HG02798 (cell line): ENCODE data around the gene SUGP1.
A peak's percentile ranks its signal among the peaks of the same experiment; 100 is the strongest.
"Not testable (repeated sequence)": the region's sequence is repeated elsewhere in the genome, so short reads cannot be mapped to it uniquely, and the experiment has no call there.

Experiments used
- ATAC-seq: cut with Tn5 transposase; IDR thresholded peaks from one replicate; pipeline ENCODE4 v1.9.1; 2021; ENCODE audit warnings: mild to moderate bottlenecking; ENCODE audit not compliant: unreplicated experiment, poor library complexity

Gene SUGP1

GRCh38 chr19:19269952-19270694, 50.2 kb downstream of the SUGP1 start:
- ATAC-seq = no peak

DNA sequence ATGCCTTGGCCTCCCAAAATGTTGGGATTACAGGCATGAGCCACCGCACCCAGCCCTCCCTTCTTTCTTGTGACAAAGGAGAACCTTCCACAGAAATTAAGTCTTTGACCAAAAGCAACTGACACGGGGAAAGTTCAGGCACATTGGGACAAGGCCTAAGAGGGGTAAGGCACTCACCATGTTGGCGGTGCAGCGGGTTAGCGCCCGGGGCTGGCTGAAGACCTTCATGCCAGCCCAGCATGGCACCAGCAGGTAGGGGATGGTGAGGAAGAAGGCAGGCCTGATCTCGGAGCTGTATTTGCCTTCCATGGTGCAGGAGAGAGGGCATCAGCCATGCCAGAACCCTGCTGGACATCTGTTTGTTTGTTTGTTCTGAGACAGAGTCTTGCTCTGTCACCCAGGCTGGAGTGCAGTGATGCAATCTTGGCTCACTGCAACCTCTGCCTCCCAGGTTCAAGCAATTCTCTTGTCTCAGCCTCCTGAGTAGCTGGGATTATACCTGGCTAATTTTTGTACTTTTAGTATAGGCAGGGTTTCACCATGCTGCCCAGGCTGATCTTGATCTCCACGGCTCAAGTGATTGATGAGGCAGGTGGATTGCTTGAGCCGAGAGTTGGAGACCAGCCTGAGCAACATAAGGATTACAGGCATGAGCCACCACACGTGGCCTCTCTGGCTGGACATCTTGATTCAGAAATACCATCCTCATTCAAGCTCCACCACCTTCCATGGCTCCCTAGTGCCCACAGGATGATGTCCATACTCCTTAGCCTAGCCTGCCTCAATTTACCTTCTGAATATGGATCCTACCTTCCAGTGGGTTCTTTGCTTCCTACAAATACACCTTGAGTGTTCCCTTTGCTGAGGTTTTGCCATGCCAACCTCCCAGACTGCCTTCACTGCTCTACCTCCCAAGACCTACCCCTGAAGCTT, 51.6 kb downstream of the SUGP1 start:
- ATAC-seq = no peak

GRCh38 chr19:19267305-19267704, 53.0 kb downstream of the SUGP1 start:
- no peak for ATAC-seq

DNA sequence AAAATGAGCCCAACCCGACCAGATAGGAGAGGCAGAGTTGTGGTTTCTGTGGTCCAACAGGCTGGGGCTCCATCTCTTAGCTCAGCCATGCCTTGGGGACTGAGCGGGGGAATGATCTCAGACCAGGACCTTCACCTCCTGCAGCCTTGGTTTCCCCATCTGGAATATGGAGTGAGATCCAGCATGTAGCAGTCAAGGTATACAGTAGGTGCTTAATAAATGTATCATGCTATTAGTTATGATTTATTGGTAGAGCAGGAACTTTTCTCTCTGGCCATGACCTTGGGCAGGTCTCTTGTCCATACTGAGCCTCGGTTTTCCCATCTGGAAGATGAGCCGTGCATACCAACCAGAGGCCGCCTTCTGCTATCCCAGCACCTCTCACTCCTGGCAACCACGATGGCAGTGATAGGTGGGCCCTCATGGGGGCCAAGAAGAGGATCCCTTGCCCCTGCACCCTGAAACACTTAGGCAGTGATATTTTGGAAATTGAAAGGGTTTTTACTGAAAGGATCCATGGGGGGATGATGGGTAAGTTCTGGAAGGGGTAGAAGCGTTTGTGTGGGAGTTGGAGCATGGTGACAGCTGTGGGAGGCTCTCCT, 56.3 kb downstream of the SUGP1 start:
- ATAC-seq = no peak

GRCh38 chr19:19262190-19263057, 57.9 kb downstream of the SUGP1 start:
- ATAC-seq = no peak

DNA sequence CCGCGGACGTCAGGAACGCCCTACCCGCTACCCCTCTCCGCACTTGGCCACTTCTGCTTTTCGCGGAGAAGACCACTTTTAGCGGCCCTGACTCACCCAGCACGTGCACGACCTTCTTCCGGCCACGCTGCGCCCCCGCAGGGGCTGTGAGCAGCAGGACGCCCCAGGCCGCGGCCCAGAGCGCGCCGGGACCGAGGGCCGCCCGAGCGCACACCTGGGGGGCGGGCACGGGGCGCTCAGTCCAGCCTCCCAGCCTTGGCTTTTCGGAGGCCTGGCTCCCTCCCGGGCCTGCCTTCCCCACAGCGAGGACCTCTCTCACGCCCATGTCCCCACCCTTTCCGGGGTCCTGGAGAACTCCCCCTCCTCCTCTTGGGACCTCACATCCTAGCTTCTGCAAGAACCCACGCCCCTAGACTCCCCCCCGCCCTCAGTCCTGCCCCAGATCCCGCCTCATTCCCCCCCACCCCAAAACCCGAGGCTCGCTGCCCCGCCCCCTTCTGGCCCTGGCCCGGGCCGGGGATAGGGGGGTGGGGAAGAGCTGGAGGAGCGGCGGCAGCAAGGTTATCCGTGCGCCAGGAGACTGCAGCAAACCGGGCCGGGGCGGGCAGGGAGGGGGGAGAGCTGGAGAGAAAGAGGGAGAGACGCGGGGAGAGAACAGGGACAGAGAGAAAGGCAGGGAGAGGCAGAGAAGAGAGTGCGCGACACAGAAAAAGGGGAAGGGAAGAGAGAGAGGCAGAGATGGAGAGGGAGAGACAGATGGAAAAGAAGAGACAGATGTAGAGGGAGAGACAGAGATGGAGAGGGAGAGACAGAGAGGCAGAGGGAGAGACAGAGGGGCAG, 58.7 kb downstream of the SUGP1 start:
- no peak for ATAC-seq

DNA sequence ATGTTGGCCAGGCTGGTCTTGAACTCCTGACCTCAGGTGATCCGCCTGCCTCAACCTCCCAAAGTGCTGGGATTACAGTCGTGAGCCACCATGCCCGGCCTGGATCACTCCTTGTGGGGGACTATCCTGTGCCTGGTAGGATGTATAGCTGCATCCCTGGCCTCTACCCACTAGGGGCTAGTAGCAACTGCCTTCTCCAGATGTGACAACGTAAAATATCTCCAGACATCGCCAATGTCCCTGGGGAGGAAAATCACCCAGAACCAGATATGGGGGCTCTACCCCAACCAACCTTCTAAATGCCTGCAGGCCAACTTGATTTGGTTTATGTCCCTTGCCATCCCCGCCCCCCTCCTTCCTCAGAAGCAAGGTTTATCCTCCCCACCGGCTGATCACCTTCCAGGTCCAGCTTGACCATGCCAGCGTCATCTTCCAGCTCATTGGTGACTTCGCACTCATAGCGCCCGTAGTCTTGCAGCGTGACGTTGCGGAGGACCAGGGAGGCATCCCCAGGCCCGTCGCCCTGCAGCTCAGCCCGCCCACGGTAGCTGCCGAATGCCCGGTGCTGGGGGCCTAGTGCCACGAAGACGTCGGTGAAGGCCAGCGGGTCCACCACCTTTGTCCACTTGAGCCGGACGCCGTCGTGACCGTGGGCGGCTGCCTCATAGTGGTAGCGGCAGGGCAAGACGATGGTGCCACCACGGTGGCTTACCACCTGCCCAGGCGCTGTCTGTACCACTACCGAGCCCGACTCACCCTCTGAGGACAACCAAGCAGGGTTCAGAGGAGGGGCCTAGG, 59.7 kb downstream of the SUGP1 start:
- no peak for ATAC-seq

DNA sequence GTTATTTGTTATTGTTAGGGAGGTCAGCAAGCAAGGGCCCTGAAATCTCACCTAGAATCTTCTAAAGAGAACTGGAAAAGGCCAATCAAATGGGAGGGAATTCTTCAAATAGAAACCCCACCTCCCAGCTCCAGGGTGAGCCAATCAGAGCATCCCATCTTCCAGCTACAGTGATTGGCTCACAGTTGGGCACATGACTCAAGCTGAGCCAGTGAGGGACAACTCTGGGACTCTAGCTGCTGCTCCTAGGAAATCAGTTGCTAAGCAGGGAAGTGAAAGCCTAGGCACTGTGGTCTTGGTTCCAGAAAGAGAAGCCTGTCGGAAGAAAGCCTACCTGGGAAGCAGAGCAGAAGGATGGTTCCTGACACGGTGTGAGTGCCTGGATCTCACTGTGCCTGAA, 60.6 kb downstream of the SUGP1 start:
- ATAC-seq = peak; percentile 35

- no peak for ATAC-seq
Measured at GRCh38 chr19:19258589-19259338, 61.5 kb downstream of the SUGP1 start.

DNA sequence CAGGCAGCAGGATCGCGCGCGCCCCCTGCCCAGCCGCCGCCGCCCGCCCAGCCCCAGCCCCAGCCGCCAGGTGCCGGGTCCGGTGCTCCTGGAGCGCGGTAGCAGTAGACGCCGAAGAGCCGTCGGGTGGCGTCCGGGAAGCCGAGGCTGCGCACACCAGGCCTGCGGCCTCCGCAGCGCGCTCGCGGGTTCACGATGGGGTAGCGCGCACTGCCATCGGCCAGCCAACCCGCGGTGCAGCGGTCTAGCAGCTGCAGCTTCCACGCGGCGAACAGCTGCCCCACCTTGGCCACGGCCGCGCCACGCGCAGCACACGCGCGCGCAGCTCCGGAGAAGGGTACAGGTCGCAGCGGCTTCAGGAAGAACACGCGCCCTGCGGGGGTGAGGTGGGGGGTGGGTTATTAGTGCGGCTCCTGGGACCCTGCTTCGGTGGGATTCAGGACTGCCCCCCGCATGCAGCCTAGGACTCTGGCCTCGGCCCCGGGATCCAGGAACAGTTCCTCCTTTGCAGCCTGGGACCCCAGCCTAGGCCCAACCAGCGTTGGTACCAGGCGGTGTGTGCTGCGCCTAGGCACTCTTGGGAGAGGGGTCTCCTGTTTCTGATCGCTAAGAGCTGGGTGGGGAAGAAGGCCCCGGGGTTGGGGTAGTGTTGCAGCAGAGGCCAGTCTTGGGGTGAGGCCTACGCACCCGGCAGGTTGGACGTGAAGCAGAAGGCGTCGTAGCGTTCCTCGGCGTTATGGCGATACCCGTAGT, 62.3 kb downstream of the SUGP1 start:
- ATAC-seq = no peak

DNA sequence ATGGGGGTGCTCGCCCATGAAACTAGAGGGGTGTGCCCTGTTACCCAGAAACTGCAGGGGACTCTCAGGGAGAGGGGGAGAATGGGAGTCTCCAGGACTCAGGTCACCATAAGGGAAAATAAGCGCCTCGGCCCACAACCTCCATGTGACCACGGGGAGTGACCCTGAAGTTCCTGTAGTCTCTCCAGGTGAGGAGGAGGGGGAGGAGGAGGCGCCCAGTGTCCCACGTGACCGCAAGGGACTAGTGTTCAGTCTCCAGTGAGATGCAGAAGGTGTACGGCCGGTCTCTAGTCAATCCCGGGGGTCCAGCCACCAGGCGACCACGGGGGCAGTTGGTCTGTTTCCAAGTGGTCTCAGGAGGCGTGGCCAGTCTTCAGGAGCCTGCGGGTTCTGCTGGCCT, 63.2 kb downstream of the SUGP1 start:
- ATAC-seq = no peak

- no peak for ATAC-seq
Measured at GRCh38 chr19:19256072-19256969, 64.0 kb downstream of the SUGP1 start.

DNA sequence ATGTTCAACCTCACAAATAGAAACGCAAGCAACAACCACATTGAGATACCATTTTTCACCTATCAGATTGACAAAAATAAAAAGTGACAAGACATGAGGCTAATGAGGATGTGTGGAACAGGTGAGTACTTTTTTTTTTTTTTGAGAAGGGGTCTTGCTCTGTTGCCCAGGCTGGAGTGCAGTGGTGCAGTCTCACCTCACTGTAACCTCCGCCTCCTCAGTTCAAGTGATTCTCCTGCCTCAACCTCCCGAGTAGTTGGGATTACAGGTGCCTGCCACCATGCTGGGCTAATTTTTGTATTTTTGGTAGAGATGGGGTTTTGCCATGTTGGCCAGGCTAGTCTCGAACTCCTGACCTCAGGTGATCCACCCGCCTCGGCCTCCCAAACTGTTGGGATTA, 66.9 kb downstream of the SUGP1 start:
- ATAC-seq = not testable (repeated sequence)

DNA sequence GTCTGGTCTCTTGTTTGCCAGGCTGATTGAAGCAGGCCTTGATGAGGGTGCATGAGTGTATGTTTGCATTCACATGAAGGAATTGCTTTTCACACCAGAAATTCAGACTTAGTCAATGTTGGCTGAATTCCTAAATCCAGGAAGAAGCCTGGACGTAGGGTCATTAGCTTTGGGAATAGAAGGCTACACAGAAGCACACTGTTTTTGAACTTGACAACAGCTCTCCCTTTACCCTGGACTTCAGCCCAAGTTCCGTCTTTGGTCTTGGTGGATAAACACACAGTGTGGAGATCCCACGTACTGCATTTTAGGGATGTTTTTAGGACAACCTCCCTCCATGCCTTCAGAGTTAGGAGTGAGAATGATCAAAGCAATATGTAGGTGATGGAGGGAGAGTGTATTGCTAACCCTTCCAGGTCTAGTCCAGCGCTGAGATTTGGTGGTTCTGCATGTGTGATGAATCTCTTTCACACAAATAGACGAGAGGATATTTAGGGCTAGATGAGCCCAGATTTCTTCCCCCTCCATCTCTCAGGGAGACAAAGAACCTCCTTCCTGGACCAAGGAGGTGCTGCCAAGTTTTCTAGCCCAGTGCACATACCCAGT, 70.0 kb downstream of the SUGP1 start:
- no peak for ATAC-seq

DNA sequence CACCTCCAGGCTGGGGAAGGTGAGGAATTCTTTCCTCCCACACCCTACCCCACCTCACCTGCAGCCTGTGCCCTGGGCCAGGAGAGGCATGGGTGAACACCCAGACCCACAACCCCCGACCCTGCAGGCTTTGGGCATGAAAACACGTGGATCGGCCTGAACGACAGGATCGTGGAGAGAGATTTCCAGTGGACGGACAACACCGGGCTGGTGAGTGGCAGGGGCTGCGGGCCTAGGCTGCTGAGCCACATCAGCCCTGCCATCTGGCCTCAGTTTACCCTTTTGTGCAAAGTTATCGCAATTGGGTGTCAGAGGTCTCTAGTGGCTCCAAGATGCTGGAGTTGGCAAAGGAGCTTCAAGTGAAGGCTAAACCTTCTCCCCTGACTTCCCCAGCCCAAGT, 79.8 kb downstream of the SUGP1 start:
- ATAC-seq = no peak

GRCh38 chr19:19239675-19240074, 80.6 kb downstream of the SUGP1 start:
- no peak for ATAC-seq
